Heart left ventricle (tissue), 16 donors: ENCODE results near the gene DRC1. TPM values are rescaled to one million over a fixed set of nuclear protein-coding genes. Genes with fewer than 3 reads are reported as not detected.

Source experiments
- ATAC-seq, 4 donors: fragments of 200-7000 bp; cut with Tn5 transposase; one replicate each; pipeline ENCODE4 v1.9.1; 2020 to 2022; ENCODE audit warnings: moderate library complexity in 4 of 4, mild to moderate bottlenecking in 3 of 4, moderate number of reproducible peaks in 1 of 4
- DNase-seq, 5 donors: peaks; one replicate each; pipeline ENCODE4 v3.0.0-alpha.2; 2020
- H3K27ac ChIP-seq, 12 donors: fragments of 200-600 bp; sonication (generic) in 4 of 12; one replicate each; pipeline versions ENCODE4 v1.5.0 to v1.8.0; 2016 to 2022; ENCODE audit warnings: mild to moderate bottlenecking in 2 of 12
- H3K27me3 ChIP-seq, 9 donors: fragments of 200-600 bp; sonication (generic) in 2 of 9; one replicate each; pipeline versions ENCODE4 v1.5.1 to v1.8.0; 2016 to 2022; ENCODE audit warnings: mild to moderate bottlenecking in 3 of 9
- H3K36me3 ChIP-seq, 9 donors: fragments of 200-600 bp; sonication (generic) in 2 of 9; one replicate each; pipeline versions ENCODE4 v1.5.0 to v1.8.0; 2018 to 2022; ENCODE audit warnings: mild to moderate bottlenecking in 2 of 9
- H3K4me1 ChIP-seq, 12 donors: fragments of 200-600 bp; sonication (generic) in 4 of 12; one replicate each; pipeline versions ENCODE4 v1.5.0 to v1.8.0; 2016 to 2022; ENCODE audit warnings: mild to moderate bottlenecking in 3 of 12
- H3K4me3 ChIP-seq, 12 donors: fragments of 200-600 bp; sonication (generic) in 4 of 12; one replicate each; pipeline versions ENCODE4 v1.5.0 to v1.8.0; 2017 to 2022; ENCODE audit warnings: mild to moderate bottlenecking in 9 of 12, moderate library complexity in 4 of 12
- H3K9me3 ChIP-seq, 12 donors: fragments of 200-600 bp; sonication (generic) in 4 of 12; one replicate each; pipeline versions ENCODE4 v1.5.0 to v1.8.0; 2016 to 2022; ENCODE audit warnings: mild to moderate bottlenecking in 1 of 12
- CTCF ChIP-seq, 12 donors: fragments of 200-600 bp; sonication (generic) in 4 of 12; IDR thresholded peaks; one replicate each; pipeline versions ENCODE4 v1.5.0 to v1.8.0; 2018 to 2022; ENCODE audit warnings: antibody characterized with exemption in 12 of 12, mild to moderate bottlenecking in 5 of 12
- POLR2A ChIP-seq, 2 donors: fragments of 450-650 bp; IDR thresholded peaks; one replicate each; pipeline ENCODE4 v1.6.1; 2017; ENCODE audit warnings: antibody characterized with exemption in 2 of 2, mild to moderate bottlenecking in 2 of 2, moderate library complexity in 2 of 2
- WGBS, 4 donors: extraction: QIAGEN DNeasy Blood & Tissue Kit in 2 of 4; methylation state at CpG; one replicate each; pipeline versions ENCODE4 v1.1.5 to v1.1.7; 2013 to 2018; 5-methylcytosine and 5-hydroxymethylcytosine counted together
- intact Hi-C, 10 donors: fragments of 100-400 bp; cut with DNase I; formaldehyde crosslinking; loops; one replicate each; pipeline versions ENCODE4 v1.11.1 to v1.14.2; 2022
- polyA plus RNA-seq, 2 donors: library from polyadenylated mRNA; stranded (reverse); fragments of 200-250 nt; gene quantifications; one replicate each; pipeline ENCODE4 v1.2.3, GENCODE V29; 2013
- total RNA-seq, 9 donors: library from RNA; depleted of rRNA in 2 of 9; stranded (reverse); fragments of >200 nt in 2 of 9; fragmentation: NEBNext Ultra II Directional in 3 of 9; extraction: Animal tissue kit (Norgen Biotek cat#: 25700) in 3 of 9; gene quantifications; one replicate each; pipeline versions ENCODE4 v1.1.0 to v1.2.4, GENCODE V29; 2016 to 2023
- donor health status: ischemic (EF 13 %, LVEDD 7.1; RV severe dilation, severe dysfunction).
- donor health status: healthy with polysubstance abuse.
- donor health status: DM: no; HTN: yes; CAD: no.
- donor health status: DM: no; HTN: no; CAD: no.
- donor health status: ischemic (EF 25% LVEDD 6.9; RV normal size, moderate dysfunction).
- donor health status: ischemic (EF 25% LVEDD 5.7; RV mildly dilated, moderate dysfunction).
- donor health status: healthy.
- donor health status: DM: yes; HTN: yes; CAD: no.
- donor health status: ischemic (EF 35%, LVEDD 5.7; RV mildly dilated, moderate dysfunction).
- donor health status: nonischemic (EF 11% LVEDD 7.7; RV severe dilation, severe dysfunction).
- donor health status: DM: yes; HTN: yes; CAD: no.
- donor health status: PGD.
- donor health status: ischemic (EF 29% LVEDD 5.4; RV normal size, mild dysfunction).
- donor health status: nonischemic (EF 23%, LVEDD 6.1; RV moderate dilation, normal function).

The DRC1 gene
- total and polyA plus RNA-seq, 11 donors, result 0.15 to 0.73 (median 0.44) TPM; not detected in 8

- intact Hi-C loops, result no loop called here
- no peak overlapping the region for H3K27ac ChIP-seq
- no peaks in the 10 kb centered on the region for H3K9me3 ChIP-seq
- no peak for DNase-seq
- peaks cover 0 to 73% (median 49%) of the 10 kb centered on the region in 9 donors for H3K36me3 ChIP-seq
- ATAC-seq, result no peak
- no peak overlapping the region for H3K4me3 ChIP-seq
- TF ChIP-seq POLR2A (IDR thresholded peaks at IDR 0.05), result no peak
- TF ChIP-seq CTCF (IDR thresholded peaks at IDR 0.05), result no peak
- no peaks in the 10 kb centered on the region for H3K27me3 ChIP-seq
- peaks cover 0 to 4% (median 0%) of the 10 kb centered on the region in 12 donors for H3K4me1 ChIP-seq
Observed at GRCh38 chr2:26384597-26384996, 17.1 kb upstream of the DRC1 start.

- TF ChIP-seq CTCF (IDR thresholded peaks at IDR 0.05) (no peak), POLR2A (IDR thresholded peaks at IDR 0.05) (no peak)
- Histone ChIP-seq H3K4me3 (no peak overlapping the region), H3K9me3 (no peaks in the 10 kb centered on the region), H3K27me3 (no peaks in the 10 kb centered on the region), H3K4me1 (peaks cover 0 to 4% (median 0%) of the 10 kb centered on the region in 12 donors), H3K36me3 (peaks cover 0 to 85% (median 53%) of the 10 kb centered on the region in 9 donors), H3K27ac (no peak overlapping the region)
- no peak for ATAC-seq
- 92 to 97% (median 96%) methylated on average over 4 of the region's 4 CpGs for WGBS, 4 donors
- intact Hi-C loops, result no loop called here
- no peak for DNase-seq
Observed at GRCh38 chr2:26387189-26387588, 14.5 kb upstream of the DRC1 start.

GRCh38 chr2:26394694-26395093, 7.0 kb upstream of the DRC1 start:
- TF ChIP-seq CTCF (IDR thresholded peaks at IDR 0.05), result no peak
- TF ChIP-seq POLR2A (IDR thresholded peaks at IDR 0.05), result no peak
- Histone ChIP-seq H3K9me3 (no peaks in the 10 kb centered on the region), H3K4me3 (no peak overlapping the region), H3K27ac (no peak overlapping the region), H3K4me1 (peaks cover 0 to under 1% (median 0%) of the 10 kb centered on the region in 12 donors), H3K27me3 (no peaks in the 10 kb centered on the region), H3K36me3 (peaks cover 0 to 34% (median 13%) of the 10 kb centered on the region in 9 donors)
- no peak for DNase-seq
- intact Hi-C loops, result loop anchor here in 1 of 10 donors (10.0 kb wide), 1 partner anchor 180 kb away; no protein-coding TSS in a partner anchor
- WGBS, 4 donors, result 86 to 93% (median 91%) methylated on average over 4 of the region's 4 CpGs
- ATAC-seq, result no peak

GRCh38 chr2:26395394-26395793, 6.3 kb upstream of the DRC1 start:
- H3K4me3 ChIP-seq, result no peak overlapping the region
- intact Hi-C loops, result loop anchor here in 1 of 10 donors (10.0 kb wide), 1 partner anchor 179 kb away; no protein-coding TSS in a partner anchor
- H3K27me3 ChIP-seq, result no peaks in the 10 kb centered on the region
- no peak overlapping the region for H3K27ac ChIP-seq
- TF ChIP-seq CTCF (IDR thresholded peaks at IDR 0.05), result no peak
- TF ChIP-seq POLR2A (IDR thresholded peaks at IDR 0.05), result no peak
- no peaks in the 10 kb centered on the region for H3K4me1 ChIP-seq
- DNase-seq (no peak), ATAC-seq (no peak)
- no peaks in the 10 kb centered on the region for H3K9me3 ChIP-seq
- peaks cover 0 to 27% (median 10%) of the 10 kb centered on the region in 9 donors for H3K36me3 ChIP-seq
- WGBS, 4 donors, result 60 to 89% (median 76%) methylated on average over 4 of the region's 4 CpGs
